Heart right ventricle (tissue), 16 donors: ENCODE results near the gene GPR78. TPM values are rescaled to one million over a fixed set of nuclear protein-coding genes. Genes with fewer than 3 reads are reported as not detected.

Experiments used
- ATAC-seq, 8 donors: fragments of 200-7000 bp; cut with Tn5 transposase; one replicate each; pipeline ENCODE4 v1.9.1; 2020; ENCODE audit warnings: mild to moderate bottlenecking in 8 of 8, moderate library complexity in 8 of 8, moderate number of reproducible peaks in 1 of 8
- DNase-seq, 2 donors: peaks; one replicate each; pipeline ENCODE4 v3.0.0-alpha.2; 2020
- H3K27ac ChIP-seq, 10 donors: fragments of 200-600 bp; sonication (generic) in 2 of 10; one replicate each; pipeline versions ENCODE4 v1.5.0 to v1.8.0; 2020 to 2022; ENCODE audit warnings: mild to moderate bottlenecking in 3 of 10
- H3K27me3 ChIP-seq, 7 donors: fragments of 200-600 bp; one replicate each; pipeline ENCODE4 v1.8.0; 2021 to 2022; ENCODE audit warnings: mild to moderate bottlenecking in 2 of 7
- H3K36me3 ChIP-seq, 9 donors: fragments of 200-600 bp; sonication (generic) in 1 of 9; one replicate each; pipeline versions ENCODE4 v1.5.0 to v1.8.0; 2020 to 2022; ENCODE audit warnings: mild to moderate bottlenecking in 2 of 9
- H3K4me1 ChIP-seq, 9 donors: fragments of 200-600 bp; sonication (generic) in 1 of 9; one replicate each; pipeline versions ENCODE4 v1.5.0 to v1.8.0; 2020 to 2022; ENCODE audit warnings: mild to moderate bottlenecking in 4 of 9
- H3K4me3 ChIP-seq, 10 donors: fragments of 200-600 bp; sonication (generic) in 2 of 10; one replicate each; pipeline versions ENCODE4 v1.5.0 to v1.8.0; 2020 to 2022; ENCODE audit warnings: mild to moderate bottlenecking in 7 of 10, moderate library complexity in 2 of 10
- H3K9me3 ChIP-seq, 11 donors: fragments of 200-600 bp in 10 of 11; sonication (generic) in 2 of 11; one replicate each; pipeline versions ENCODE4 v1.5.0 to v1.8.0; 2013 to 2022; ENCODE audit warnings: mild to moderate bottlenecking in 2 of 11, control low read depth in 1 of 11, moderate library complexity in 1 of 11
- CTCF ChIP-seq, 9 donors: fragments of 200-600 bp; sonication (generic) in 2 of 9; IDR thresholded peaks; one replicate each; pipeline versions ENCODE4 v1.5.0 to v1.8.0; 2021 to 2022; ENCODE audit warnings: antibody characterized with exemption in 9 of 9, mild to moderate bottlenecking in 5 of 9, moderate library complexity in 1 of 9
- WGBS, 2 donors: extraction: QIAGEN DNeasy Blood & Tissue Kit; methylation state at CpG; one replicate each; pipeline ENCODE4 v1.1.7; 2013; ENCODE audit warnings: inconsistent platforms in 1 of 2; 5-methylcytosine and 5-hydroxymethylcytosine counted together
- intact Hi-C, 10 donors: fragments of 100-400 bp; cut with DNase I; formaldehyde crosslinking; loops; one replicate each; pipeline versions ENCODE4 v1.11.1 to v1.14.2; 2022
- polyA plus RNA-seq, 2 donors: library from polyadenylated mRNA; stranded (reverse); fragments of 200-250 nt; gene quantifications; one replicate each; pipeline ENCODE4 v1.2.3, GENCODE V29; 2013
- total RNA-seq, 10 donors: library from RNA; stranded (reverse); fragmentation: NEBNext Ultra II Directional in 3 of 10; extraction: Animal tissue kit (Norgen Biotek cat#: 25700) in 3 of 10; gene quantifications; one replicate each; pipeline versions ENCODE4 v1.2.1 to v1.2.4, GENCODE V29; 2021 to 2023
- donor health status: Arrhythmogenic right ventricular cardiomyopathy.
- donor health status: ischemic (EF 13 %, LVEDD 7.1; RV severe dilation, severe dysfunction).
- donor health status: healthy with polysubstance abuse.
- donor health status: DM: no; HTN: yes; CAD: no.
- donor health status: DM: no; HTN: no; CAD: no.
- donor health status: ischemic (EF 25% LVEDD 6.9; RV normal size, moderate dysfunction).
- donor health status: ischemic (EF 25% LVEDD 5.7; RV mildly dilated, moderate dysfunction).
- donor health status: healthy.
- donor health status: DM: yes; HTN: yes; CAD: no.
- donor health status: Ischemic cardiomyopathy.
- donor health status: ischemic (EF 35%, LVEDD 5.7; RV mildly dilated, moderate dysfunction).
- donor health status: nonischemic (EF 11% LVEDD 7.7; RV severe dilation, severe dysfunction).
- donor health status: DM: yes; HTN: yes; CAD: no.
- donor health status: PGD.
- donor health status: ischemic (EF 29% LVEDD 5.4; RV normal size, mild dysfunction).
- donor health status: nonischemic (EF 23%, LVEDD 6.1; RV moderate dilation, normal function).

Gene GPR78
- total and polyA plus RNA-seq, 12 donors: 0.01 to 0.12 TPM; not detected in 10

GRCh38 chr4:8540991-8541390 is 39.2 kb upstream of the GPR78 start:
- DNase-seq (no peak), ATAC-seq (no peak)
- no peaks in the 10 kb centered on the region for H3K36me3 ChIP-seq
- no peaks in the 10 kb centered on the region for H3K9me3 ChIP-seq
- no peak overlapping the region for H3K4me3 ChIP-seq
- intact Hi-C loops: no loop called here
- no peak for TF ChIP-seq CTCF (IDR thresholded peaks at IDR 0.05)
- WGBS, 2 donors: 82 to 95% methylated on average over 8 of the region's 8 CpGs
- no peak overlapping the region for H3K27ac ChIP-seq
- peaks cover 0 to 10% (median 6%) of the 10 kb centered on the region in 9 donors for H3K4me1 ChIP-seq
- peaks cover 0 to 8% (median 3%) of the 10 kb centered on the region in 7 donors for H3K27me3 ChIP-seq

GRCh38 chr4:8541981-8542715 is 38.0 kb upstream of the GPR78 start:
- H3K36me3 ChIP-seq: no peaks in the 10 kb centered on the region
- H3K4me1 ChIP-seq: peaks cover 0 to 4% (median 2%) of the 10 kb centered on the region in 9 donors
- DNase-seq (no peak), ATAC-seq (no peak)
- 91% methylated on average over 17 of the region's 17 CpGs for WGBS, 2 donors
- intact Hi-C loops: no loop called here
- no peak for TF ChIP-seq CTCF (IDR thresholded peaks at IDR 0.05)
- H3K27ac ChIP-seq: no peak overlapping the region
- no peaks in the 10 kb centered on the region for H3K9me3 ChIP-seq
- peaks cover 0 to 8% (median 3%) of the 10 kb centered on the region in 7 donors for H3K27me3 ChIP-seq
- no peak overlapping the region for H3K4me3 ChIP-seq

- H3K9me3 ChIP-seq: no peaks in the 10 kb centered on the region
- DNase-seq (no peak), ATAC-seq (no peak)
- no peaks in the 10 kb centered on the region for H3K4me1 ChIP-seq
- H3K27ac ChIP-seq: no peak overlapping the region
- TF ChIP-seq CTCF (IDR thresholded peaks at IDR 0.05): no peak
- H3K36me3 ChIP-seq: no peaks in the 10 kb centered on the region
- peaks cover 0 to 8% (median 3%) of the 10 kb centered on the region in 7 donors for H3K27me3 ChIP-seq
- no peak overlapping the region for H3K4me3 ChIP-seq
- intact Hi-C loops: no loop called here
- 87 to 89% methylated on average over 15 to 16 of the region's 16 CpGs for WGBS, 2 donors
These were observed 37.2 kb upstream of the GPR78 start for GRCh38 chr4:8542776-8543525.

GRCh38 chr4:8543623-8544022 is 36.6 kb upstream of the GPR78 start:
- DNase-seq: no peak
- WGBS, 2 donors: 90 to 93% methylated on average over 10 of the region's 10 CpGs
- intact Hi-C loops: no loop called here
- Histone ChIP-seq H3K27ac (no peak overlapping the region), H3K9me3 (no peaks in the 10 kb centered on the region), H3K36me3 (no peaks in the 10 kb centered on the region), H3K4me3 (no peak overlapping the region), H3K4me1 (no peaks in the 10 kb centered on the region), H3K27me3 (peaks cover 0 to 8% (median 3%) of the 10 kb centered on the region in 7 donors)
- ATAC-seq: no peak
- TF ChIP-seq CTCF (IDR thresholded peaks at IDR 0.05): no peak
